DND-41 (cell line): ENCODE results near the gene BACH2.
"Not testable (repeated sequence)": the region's sequence is repeated elsewhere in the genome, so short reads cannot be mapped to it uniquely, and the experiment has no call there.

Experiments
- ATAC-seq: fragments of 200-7000 bp; cut with Tn5 transposase; 3 replicates; pipeline ENCODE4 v1.9.1; 2021; ENCODE audit warnings: low read depth; ENCODE audit not compliant: insufficient read depth
- DNase-seq: peaks from one replicate; pipeline ENCODE4 v3.0.0-alpha.2; 2020
- H2AFZ ChIP-seq: 2 replicates; pipeline ENCODE4 v1.6.0; 2012; ENCODE audit warnings: low read depth, low read length
- H3K27ac ChIP-seq: 2 replicates; pipeline ENCODE4 v1.5.1; 2012; ENCODE audit warnings: low read length, inconsistent platforms
- H3K27me3 ChIP-seq: fragments of 200-600 bp; sonication (generic); 2 replicates; pipeline ENCODE4 v1.6.0; 2012; ENCODE audit warnings: low read length, mild to moderate bottlenecking, inconsistent platforms; ENCODE audit not compliant: insufficient read depth, poor library complexity
- H3K36me3 ChIP-seq: 2 replicates; pipeline ENCODE4 v1.5.1; 2012; ENCODE audit warnings: low read length, inconsistent platforms; ENCODE audit not compliant: insufficient read depth
- H3K4me1 ChIP-seq: 2 replicates; pipeline ENCODE4 v1.5.1; 2012; ENCODE audit warnings: mild to moderate bottlenecking, low read length; ENCODE audit not compliant: insufficient read depth
- H3K4me2 ChIP-seq: 2 replicates; pipeline ENCODE4 v1.6.0; 2012; ENCODE audit warnings: mild to moderate bottlenecking, moderate library complexity, low read length, inconsistent platforms; ENCODE audit not compliant: insufficient read depth
- H3K4me3 ChIP-seq, 2 experiments: fragments of 200-600 bp in 1 of 2; shearing (Covaris generic) in 1 of 2; 2 replicates each; pipeline ENCODE4 v1.5.1; 2012 to 2016; ENCODE audit warnings: inconsistent platforms in 2 of 2, low read length in 2 of 2, mild to moderate bottlenecking in 2 of 2, low read depth in 1 of 2, moderate library complexity in 1 of 2
- H3K79me2 ChIP-seq: 2 replicates; pipeline ENCODE4 v1.6.0; 2012; ENCODE audit warnings: low read length, inconsistent platforms; ENCODE audit not compliant: insufficient read depth
- H3K9ac ChIP-seq: 2 replicates; pipeline ENCODE4 v1.6.0; 2012; ENCODE audit warnings: low read depth, mild to moderate bottlenecking, inconsistent platforms, low read length, moderate library complexity
- H3K9me3 ChIP-seq: 2 replicates; pipeline ENCODE4 v1.5.1; 2012; ENCODE audit warnings: low read length, moderate library complexity, mild to moderate bottlenecking, inconsistent platforms; ENCODE audit not compliant: insufficient read depth, severe bottlenecking
- H4K20me1 ChIP-seq: 2 replicates; pipeline ENCODE4 v1.6.0; 2012; ENCODE audit warnings: low read length; ENCODE audit not compliant: insufficient read depth
- CTCF ChIP-seq: IDR thresholded peaks from 2 replicates; pipeline ENCODE4 v1.5.1; 2012; ENCODE audit warnings: borderline replicate concordance, low read length, moderate library complexity, mild to moderate bottlenecking; ENCODE audit not compliant: poor library complexity, severe bottlenecking; ENCODE audit errors: extremely low read depth
- EZH2 ChIP-seq: IDR thresholded peaks from 3 replicates; pipeline ENCODE4 v1.6.1; 2012; ENCODE audit warnings: borderline replicate concordance, low read depth, mild to moderate bottlenecking, moderate library complexity, low read length, inconsistent platforms; ENCODE audit not compliant: severe bottlenecking

Gene BACH2

GRCh38 chr6:89975366-89975765 is 321.3 kb downstream of the BACH2 start:
- ATAC-seq (no peak), DNase-seq (no peak)
- no peaks in the 10 kb centered on the region for H3K79me2 ChIP-seq
- H3K4me2 ChIP-seq, result no peak overlapping the region
- H3K27me3 ChIP-seq, result no peaks in the 10 kb centered on the region
- peaks cover 7% of the 10 kb centered on the region for H3K4me1 ChIP-seq
- no peak overlapping the region for H2AFZ ChIP-seq
- H3K9me3 ChIP-seq, result no peaks in the 10 kb centered on the region
- no peaks in the 10 kb centered on the region for H4K20me1 ChIP-seq
- H3K36me3 ChIP-seq, result no peaks in the 10 kb centered on the region
- no peak for TF ChIP-seq EZH2
- no peak for TF ChIP-seq CTCF
- no peak overlapping the region for H3K27ac ChIP-seq
- H3K9ac ChIP-seq, result no peak overlapping the region
- H3K4me3 ChIP-seq, result no peak overlapping the region

GRCh38 chr6:89974834-89975233 is 321.8 kb downstream of the BACH2 start:
- Histone ChIP-seq H3K36me3 (no peaks in the 10 kb centered on the region), H3K4me2 (no peak overlapping the region), H4K20me1 (no peaks in the 10 kb centered on the region), H3K4me1 (peaks cover 7% of the 10 kb centered on the region), H3K27ac (no peak overlapping the region), H3K79me2 (no peaks in the 10 kb centered on the region), H3K4me3 (no peak overlapping the region), H3K27me3 (no peaks in the 10 kb centered on the region), H2AFZ (no peak overlapping the region), H3K9ac (no peak overlapping the region), H3K9me3 (no peaks in the 10 kb centered on the region)
- TF ChIP-seq CTCF (no peak), EZH2 (no peak)
- DNase-seq (no peak), ATAC-seq (no peak)

- peaks cover 7% of the 10 kb centered on the region for H3K4me1 ChIP-seq
- H3K4me3 ChIP-seq, result no peak overlapping the region
- TF ChIP-seq CTCF (no peak), EZH2 (no peak)
- no peak overlapping the region for H3K4me2 ChIP-seq
- H3K9me3 ChIP-seq, result no peaks in the 10 kb centered on the region
- DNase-seq, result no peak
- no peaks in the 10 kb centered on the region for H3K27me3 ChIP-seq
- H2AFZ ChIP-seq, result no peak overlapping the region
- H3K79me2 ChIP-seq, result no peaks in the 10 kb centered on the region
- H3K27ac ChIP-seq, result no peak overlapping the region
- no peak for ATAC-seq
- H3K9ac ChIP-seq, result no peak overlapping the region
- H4K20me1 ChIP-seq, result no peaks in the 10 kb centered on the region
- no peaks in the 10 kb centered on the region for H3K36me3 ChIP-seq
Measured at GRCh38 chr6:89972025-89972381, 324.6 kb downstream of the BACH2 start.

- not testable (repeated sequence) for H3K27ac ChIP-seq, H2AFZ ChIP-seq, H3K36me3 ChIP-seq, H3K4me1 ChIP-seq, H3K4me2 ChIP-seq, ATAC-seq, H3K4me3 ChIP-seq, DNase-seq, H4K20me1 ChIP-seq, H3K9ac ChIP-seq, H3K79me2 ChIP-seq, H3K27me3 ChIP-seq, H3K9me3 ChIP-seq
Measured at GRCh38 chr6:89971338-89972024, 325.2 kb downstream of the BACH2 start.
